ENCODE data around the gene EWSR1.
A peak's percentile ranks its signal among the peaks of the same experiment; 100 is the strongest.

The EWSR1 gene

GRCh38 chr22:29251981-29252911, 15.8 kb upstream of the EWSR1 start:
- DNase-seq, result no peak

- no peak for DNase-seq
Measured at GRCh38 chr22:29253561-29254285, 14.3 kb upstream of the EWSR1 start.

GRCh38 chr22:29254286-29254660, 13.8 kb upstream of the EWSR1 start:
- DNase-seq, result no peak

GRCh38 chr22:29255064-29255621, 12.9 kb upstream of the EWSR1 start:
- no peak for DNase-seq

- no peak for DNase-seq
Measured at GRCh38 chr22:29256606-29257325, 11.3 kb upstream of the EWSR1 start.

GRCh38 chr22:29257751-29258181, 10.3 kb upstream of the EWSR1 start:
- no peak for DNase-seq

- DNase-seq, result no peak
Measured at GRCh38 chr22:29258407-29259252, 9.4 kb upstream of the EWSR1 start.

- no peak for DNase-seq
Measured at GRCh38 chr22:29259253-29259899, 8.7 kb upstream of the EWSR1 start.

GRCh38 chr22:29260031-29260560, 8.0 kb upstream of the EWSR1 start:
- no peak for DNase-seq

GRCh38 chr22:29260601-29261315, 7.3 kb upstream of the EWSR1 start:
- no peak for DNase-seq

GRCh38 chr22:29263791-29264276, 4.2 kb upstream of the EWSR1 start:
- DNase-seq, result no peak

- no peak for DNase-seq
Measured at GRCh38 chr22:29265305-29265704, 2.8 kb upstream of the EWSR1 start.

- DNase-seq, result no peak
Measured at GRCh38 chr22:29265929-29266328, 2.1 kb upstream of the EWSR1 start.

GRCh38 chr22:29266564-29267461, 1.3 kb upstream of the EWSR1 start:
- no peak for DNase-seq

GRCh38 chr22:29267462-29267857, 608 bp upstream of the EWSR1 start:
- DNase-seq, result no peak

GRCh38 chr22:29268511-29269229, 602 bp downstream of the EWSR1 start:
- DNase-seq, result peak; percentile 23 to 48

- DNase-seq, result no peak
Measured at GRCh38 chr22:29269230-29269604, 1.1 kb downstream of the EWSR1 start.

GRCh38 chr22:29269731-29270474, 1.8 kb downstream of the EWSR1 start:
- DNase-seq, result peak in 1 of 2 donors; percentile 18

Data from CD4-positive, alpha-beta T cell treated with Interferon alpha-2 for 1 hour (primary cell).